ENCODE measurements around the gene FUT2. TPM values are rescaled to one million over a fixed set of nuclear protein-coding genes. Genes with fewer than 3 reads are reported as not detected.

The FUT2 gene
- total and polyA plus RNA-seq, 2 of the 13 experiments (the other 11 are each of a cell fraction or from before 2014, with no cell fraction given): 0.07 TPM; not detected in 1

GRCh38 chr19:48738557-48739403 lies 43.0 kb downstream of the FUT2 start (continued):
- TF ChIP-seq ZBTB40 (IDR thresholded peaks at IDR 0.05) (no peak), ZBTB40 (CRISPR knock-in tag; IDR thresholded peaks at IDR 0.05) (peak; percentile 39; the same call in 1 of the 2 replicates), ZFP37 (CRISPR knock-in tag; IDR thresholded peaks at IDR 0.05; ENCODE audit: borderline replicate concordance) (0 out of 2 replicates have a peak, but pooled peaks have one; percentile 49), YY1 (IDR thresholded peaks at IDR 0.05; ENCODE audit: insufficient read depth, insufficient replicate concordance, low read depth, low read length) (peak; percentile 78), SMC3 (IDR thresholded peaks at IDR 0.05; ENCODE audit: low read length) (peak; percentile 15; the same call in 1 of the 2 replicates), SRY (CRISPR knock-in tag; IDR thresholded peaks at IDR 0.05) (peak; percentile 83; the same call in 1 of the 2 replicates), TCF7 (IDR thresholded peaks at IDR 0.05; ENCODE audit: low read depth) (no peak), TOPORS (CRISPR knock-in tag; IDR thresholded peaks at IDR 0.05) (peak; percentile 96), SOX6 (IDR thresholded peaks at IDR 0.05) (no peak), SOX6 (CRISPR knock-in tag; IDR thresholded peaks at IDR 0.05) (0 out of 2 replicates have a peak, but pooled peaks have one; percentile 23), ZNF564 (CRISPR knock-in tag; IDR thresholded peaks at IDR 0.05) (peak; percentile 85; the same call in 1 of the 2 replicates)
- TF ChIP-seq, protein P1, sequence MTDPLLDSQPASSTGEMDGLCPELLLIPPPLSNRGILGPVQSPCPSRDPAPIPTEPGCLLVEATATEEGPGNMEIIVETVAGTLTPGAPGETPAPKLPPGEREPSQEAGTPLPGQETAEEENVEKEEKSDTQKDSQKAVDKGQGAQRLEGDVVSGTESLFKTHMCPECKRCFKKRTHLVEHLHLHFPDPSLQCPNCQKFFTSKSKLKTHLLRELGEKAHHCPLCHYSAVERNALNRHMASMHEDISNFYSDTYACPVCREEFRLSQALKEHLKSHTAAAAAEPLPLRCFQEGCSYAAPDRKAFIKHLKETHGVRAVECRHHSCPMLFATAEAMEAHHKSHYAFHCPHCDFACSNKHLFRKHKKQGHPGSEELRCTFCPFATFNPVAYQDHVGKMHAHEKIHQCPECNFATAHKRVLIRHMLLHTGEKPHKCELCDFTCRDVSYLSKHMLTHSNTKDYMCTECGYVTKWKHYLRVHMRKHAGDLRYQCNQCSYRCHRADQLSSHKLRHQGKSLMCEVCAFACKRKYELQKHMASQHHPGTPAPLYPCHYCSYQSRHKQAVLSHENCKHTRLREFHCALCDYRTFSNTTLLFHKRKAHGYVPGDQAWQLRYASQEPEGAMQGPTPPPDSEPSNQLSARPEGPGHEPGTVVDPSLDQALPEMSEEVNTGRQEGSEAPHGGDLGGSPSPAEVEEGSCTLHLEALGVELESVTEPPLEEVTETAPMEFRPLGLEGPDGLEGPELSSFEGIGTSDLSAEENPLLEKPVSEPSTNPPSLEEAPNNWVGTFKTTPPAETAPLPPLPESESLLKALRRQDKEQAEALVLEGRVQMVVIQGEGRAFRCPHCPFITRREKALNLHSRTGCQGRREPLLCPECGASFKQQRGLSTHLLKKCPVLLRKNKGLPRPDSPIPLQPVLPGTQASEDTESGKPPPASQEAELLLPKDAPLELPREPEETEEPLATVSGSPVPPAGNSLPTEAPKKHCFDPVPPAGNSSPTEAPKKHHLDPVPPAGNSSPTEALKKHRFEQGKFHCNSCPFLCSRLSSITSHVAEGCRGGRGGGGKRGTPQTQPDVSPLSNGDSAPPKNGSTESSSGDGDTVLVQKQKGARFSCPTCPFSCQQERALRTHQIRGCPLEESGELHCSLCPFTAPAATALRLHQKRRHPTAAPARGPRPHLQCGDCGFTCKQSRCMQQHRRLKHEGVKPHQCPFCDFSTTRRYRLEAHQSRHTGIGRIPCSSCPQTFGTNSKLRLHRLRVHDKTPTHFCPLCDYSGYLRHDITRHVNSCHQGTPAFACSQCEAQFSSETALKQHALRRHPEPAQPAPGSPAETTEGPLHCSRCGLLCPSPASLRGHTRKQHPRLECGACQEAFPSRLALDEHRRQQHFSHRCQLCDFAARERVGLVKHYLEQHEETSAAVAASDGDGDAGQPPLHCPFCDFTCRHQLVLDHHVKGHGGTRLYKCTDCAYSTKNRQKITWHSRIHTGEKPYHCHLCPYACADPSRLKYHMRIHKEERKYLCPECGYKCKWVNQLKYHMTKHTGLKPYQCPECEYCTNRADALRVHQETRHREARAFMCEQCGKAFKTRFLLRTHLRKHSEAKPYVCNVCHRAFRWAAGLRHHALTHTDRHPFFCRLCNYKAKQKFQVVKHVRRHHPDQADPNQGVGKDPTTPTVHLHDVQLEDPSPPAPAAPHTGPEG (CRISPR knock-in tag; IDR thresholded peaks at IDR 0.05): 0 out of 2 replicates have a peak, but pooled peaks have one; percentile 36
